Measurements from ENCODE around the gene C1QC.

DNA sequence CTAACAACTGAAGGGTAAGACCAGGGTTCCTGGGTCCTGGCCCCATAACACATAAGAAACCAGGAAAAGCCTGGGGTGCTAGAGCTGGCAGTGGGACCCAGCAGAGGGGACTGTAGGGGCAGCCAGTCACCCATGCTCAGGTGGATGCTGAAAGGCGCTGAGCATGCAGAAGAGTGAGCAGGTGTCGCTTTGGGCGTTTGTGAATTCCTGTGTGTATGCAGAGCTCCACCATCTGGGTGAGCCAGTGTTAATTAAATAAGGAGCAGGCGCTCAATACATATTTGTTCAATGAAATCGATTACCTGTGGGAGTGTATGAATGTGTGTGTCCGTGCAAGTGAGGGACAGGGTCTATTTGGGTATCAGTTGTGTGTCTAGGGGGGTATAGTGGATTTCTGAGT is 6.5 kb upstream of the C1QC start:
- TF ChIP-seq, protein P1, sequence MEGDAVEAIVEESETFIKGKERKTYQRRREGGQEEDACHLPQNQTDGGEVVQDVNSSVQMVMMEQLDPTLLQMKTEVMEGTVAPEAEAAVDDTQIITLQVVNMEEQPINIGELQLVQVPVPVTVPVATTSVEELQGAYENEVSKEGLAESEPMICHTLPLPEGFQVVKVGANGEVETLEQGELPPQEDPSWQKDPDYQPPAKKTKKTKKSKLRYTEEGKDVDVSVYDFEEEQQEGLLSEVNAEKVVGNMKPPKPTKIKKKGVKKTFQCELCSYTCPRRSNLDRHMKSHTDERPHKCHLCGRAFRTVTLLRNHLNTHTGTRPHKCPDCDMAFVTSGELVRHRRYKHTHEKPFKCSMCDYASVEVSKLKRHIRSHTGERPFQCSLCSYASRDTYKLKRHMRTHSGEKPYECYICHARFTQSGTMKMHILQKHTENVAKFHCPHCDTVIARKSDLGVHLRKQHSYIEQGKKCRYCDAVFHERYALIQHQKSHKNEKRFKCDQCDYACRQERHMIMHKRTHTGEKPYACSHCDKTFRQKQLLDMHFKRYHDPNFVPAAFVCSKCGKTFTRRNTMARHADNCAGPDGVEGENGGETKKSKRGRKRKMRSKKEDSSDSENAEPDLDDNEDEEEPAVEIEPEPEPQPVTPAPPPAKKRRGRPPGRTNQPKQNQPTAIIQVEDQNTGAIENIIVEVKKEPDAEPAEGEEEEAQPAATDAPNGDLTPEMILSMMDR (IDR thresholded peaks at IDR 0.05; ENCODE audit: control extremely low read depth in 1 of 3, insufficient read depth in 1 of 3, low read depth in 1 of 3, low read length in 3 of 3), result no peak
- TF ChIP-seq SUZ12 (IDR thresholded peaks at IDR 0.05; ENCODE audit: low read length) (no peak), RNF2 (IDR thresholded peaks at IDR 0.05; ENCODE audit: borderline replicate concordance, low read depth, low read length, missing control alignments, poor library complexity, severe bottlenecking) (no peak), RAD21 (IDR thresholded peaks at IDR 0.05 in 1 of 2, conservative IDR thresholded peaks at IDR 0.05 in 1 of 2; ENCODE audit: low read depth in 2 of 2, low read length in 2 of 2) (no peak), SP1 (IDR thresholded peaks at IDR 0.05; ENCODE audit: low read depth, low read length) (no peak), SIN3A (conservative IDR thresholded peaks at IDR 0.05 in 1 of 2, IDR thresholded peaks at IDR 0.05 in 1 of 2; ENCODE audit: low read depth in 1 of 2, low read length in 2 of 2) (no peak), EZH2 (IDR thresholded peaks at IDR 0.05; ENCODE audit: low read depth, low read length, severe bottlenecking) (no peak), TCF12 (IDR thresholded peaks at IDR 0.05; ENCODE audit: low read depth, low read length) (no peak), POLR2A (IDR thresholded peaks at IDR 0.05; ENCODE audit: control extremely low read depth in 1 of 2, low read depth in 2 of 2, low read length in 2 of 2) (no peak), CHD2 (IDR thresholded peaks at IDR 0.05; ENCODE audit: low read length) (no peak)
- TF ChIP-seq, protein P2, sequence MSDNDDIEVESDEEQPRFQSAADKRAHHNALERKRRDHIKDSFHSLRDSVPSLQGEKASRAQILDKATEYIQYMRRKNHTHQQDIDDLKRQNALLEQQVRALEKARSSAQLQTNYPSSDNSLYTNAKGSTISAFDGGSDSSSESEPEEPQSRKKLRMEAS (IDR thresholded peaks at IDR 0.05), result no peak

Data from H1 (cell line).